Naive thymus-derived CD4-positive, alpha-beta T cell (primary cell): ENCODE results near the gene IL4I1. TPM values are rescaled to one million over a fixed set of nuclear protein-coding genes. Genes with fewer than 3 reads are reported as not detected.
"Not testable (repeated sequence)": the region's sequence is repeated elsewhere in the genome, so short reads cannot be mapped to it uniquely, and the experiment has no call there.

Experiments
- ATAC-seq: fragments of 150-1000 bp; cut with Tn5 transposase; 2 replicates; pipeline ENCODE4 v1.10.0; 2021; ENCODE audit warnings: mild to moderate bottlenecking, moderate library complexity
- CTCF ChIA-PET: fragments of 350-600 bp; sonication (Branson Sonifier 250); formaldehyde crosslinking; loops from one replicate; lab custom pipeline; 2021; ENCODE audit warnings: antibody characterized with exemption; lab: Charles Lee
- POLR2A ChIA-PET: fragments of 350-600 bp; sonication (Branson Sonifier 250); formaldehyde crosslinking; loops from one replicate; lab custom pipeline; 2021; ENCODE audit warnings: antibody characterized with exemption, inconsistent platforms; lab: Charles Lee
- DNase-seq, 9 donors: peaks; one replicate each; pipeline versions ENCODE4 v3.0.0 to v3.0.0-alpha.2; 2020 to 2022; ENCODE audit warnings: mixed read lengths in 1 of 9
- H3K27ac ChIP-seq: one replicate; pipeline ENCODE4 v1.7.0; 2013; ENCODE audit warnings: mild to moderate bottlenecking, low read depth, low read length, moderate library complexity
- H3K27me3 ChIP-seq, 2 donors: one replicate each; pipeline ENCODE4 v1.7.0; 2013; ENCODE audit warnings: low read length in 2 of 2, mild to moderate bottlenecking in 2 of 2, moderate library complexity in 2 of 2; ENCODE audit not compliant: control insufficient read depth in 2 of 2, insufficient read depth in 2 of 2
- H3K36me3 ChIP-seq, 3 experiments: 1 replicate in 2 of 3; 2 replicates in 1 of 3; pipeline ENCODE4 v1.7.0; 2013; ENCODE audit warnings: low read length in 3 of 3, mild to moderate bottlenecking in 3 of 3, moderate library complexity in 1 of 3; ENCODE audit not compliant: insufficient read depth in 3 of 3, control insufficient read depth in 2 of 3
- H3K4me1 ChIP-seq, 2 donors: one replicate each; pipeline ENCODE4 v1.7.0; 2013; ENCODE audit warnings: low read length in 2 of 2, mild to moderate bottlenecking in 2 of 2, moderate library complexity in 1 of 2; ENCODE audit not compliant: control insufficient read depth in 2 of 2, insufficient read depth in 2 of 2
- H3K4me3 ChIP-seq: 2 replicates; pipeline ENCODE4 v1.7.0; 2013; ENCODE audit warnings: mild to moderate bottlenecking, low read length
- H3K9me3 ChIP-seq, 3 experiments: 1 replicate in 2 of 3; 2 replicates in 1 of 3; pipeline ENCODE4 v1.7.0; 2013; ENCODE audit warnings: low read length in 3 of 3; ENCODE audit not compliant: control insufficient read depth in 2 of 3
- H3K27ac Mint-ChIP-seq, 9 donors: one replicate each; pipeline ENCODE4 v1.8.0; 2020 to 2022; ENCODE audit warnings: mixed read lengths in 9 of 9, mild to moderate bottlenecking in 8 of 9, moderate library complexity in 5 of 9, inconsistent platforms in 2 of 9
- H3K27me3 Mint-ChIP-seq, 5 donors: one replicate each; pipeline ENCODE4 v1.8.0; 2021 to 2022; ENCODE audit warnings: mixed read lengths in 5 of 5, mild to moderate bottlenecking in 1 of 5
- H3K36me3 Mint-ChIP-seq, 5 donors: one replicate each; pipeline ENCODE4 v1.8.0; 2020 to 2022; ENCODE audit warnings: mixed read lengths in 5 of 5, mild to moderate bottlenecking in 3 of 5, inconsistent platforms in 1 of 5
- H3K4me1 Mint-ChIP-seq, 7 donors: one replicate each; pipeline ENCODE4 v1.8.0; 2020 to 2022; ENCODE audit warnings: mixed read lengths in 7 of 7, mild to moderate bottlenecking in 3 of 7, inconsistent platforms in 1 of 7
- H3K4me3 Mint-ChIP-seq, 10 donors: one replicate each; pipeline ENCODE4 v1.8.0; 2020 to 2022; ENCODE audit warnings: mild to moderate bottlenecking in 10 of 10, mixed read lengths in 10 of 10, moderate library complexity in 6 of 10, inconsistent platforms in 2 of 10
- H3K9me3 Mint-ChIP-seq, 11 donors: one replicate each; pipeline ENCODE4 v1.8.0; 2020 to 2022; ENCODE audit warnings: mixed read lengths in 11 of 11, mild to moderate bottlenecking in 4 of 11, inconsistent platforms in 1 of 11, moderate library complexity in 1 of 11
- intact Hi-C, 2 donors: fragments of 100-400 bp; cut with micrococcal nuclease; formaldehyde crosslinking; loops; one replicate each; pipeline ENCODE4 v1.15.1; 2023
- polyA plus RNA-seq, 2 donors: library from polyadenylated mRNA; unstranded; fragments of 300-500 nt; fragmentation: Illumina TruSeq; gene quantifications; one replicate each; pipeline ENCODE4 v1.2.3, GENCODE V29; 2021
- total RNA-seq, 6 experiments: library from RNA in 5 of 6; stranded (reverse) in 5 of 6; gene quantifications; 1 replicate in 5 of 6; 2 replicates in 1 of 6; pipeline ENCODE4 v1.2.3 and lab custom pipeline; 2021 to 2026

The IL4I1 gene, protein sequence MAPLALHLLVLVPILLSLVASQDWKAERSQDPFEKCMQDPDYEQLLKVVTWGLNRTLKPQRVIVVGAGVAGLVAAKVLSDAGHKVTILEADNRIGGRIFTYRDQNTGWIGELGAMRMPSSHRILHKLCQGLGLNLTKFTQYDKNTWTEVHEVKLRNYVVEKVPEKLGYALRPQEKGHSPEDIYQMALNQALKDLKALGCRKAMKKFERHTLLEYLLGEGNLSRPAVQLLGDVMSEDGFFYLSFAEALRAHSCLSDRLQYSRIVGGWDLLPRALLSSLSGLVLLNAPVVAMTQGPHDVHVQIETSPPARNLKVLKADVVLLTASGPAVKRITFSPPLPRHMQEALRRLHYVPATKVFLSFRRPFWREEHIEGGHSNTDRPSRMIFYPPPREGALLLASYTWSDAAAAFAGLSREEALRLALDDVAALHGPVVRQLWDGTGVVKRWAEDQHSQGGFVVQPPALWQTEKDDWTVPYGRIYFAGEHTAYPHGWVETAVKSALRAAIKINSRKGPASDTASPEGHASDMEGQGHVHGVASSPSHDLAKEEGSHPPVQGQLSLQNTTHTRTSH
- total RNA-seq (1 to 10 TPM; 1.2 to 6.8 (median 1.9) TPM), polyA plus RNA-seq (not detected), total RNA-seq (lab: John Stamatoyannopoulos, UW) (2.4 reads per million, percentile 12 among the genes with 10 or more reads in this experiment)

DNA sequence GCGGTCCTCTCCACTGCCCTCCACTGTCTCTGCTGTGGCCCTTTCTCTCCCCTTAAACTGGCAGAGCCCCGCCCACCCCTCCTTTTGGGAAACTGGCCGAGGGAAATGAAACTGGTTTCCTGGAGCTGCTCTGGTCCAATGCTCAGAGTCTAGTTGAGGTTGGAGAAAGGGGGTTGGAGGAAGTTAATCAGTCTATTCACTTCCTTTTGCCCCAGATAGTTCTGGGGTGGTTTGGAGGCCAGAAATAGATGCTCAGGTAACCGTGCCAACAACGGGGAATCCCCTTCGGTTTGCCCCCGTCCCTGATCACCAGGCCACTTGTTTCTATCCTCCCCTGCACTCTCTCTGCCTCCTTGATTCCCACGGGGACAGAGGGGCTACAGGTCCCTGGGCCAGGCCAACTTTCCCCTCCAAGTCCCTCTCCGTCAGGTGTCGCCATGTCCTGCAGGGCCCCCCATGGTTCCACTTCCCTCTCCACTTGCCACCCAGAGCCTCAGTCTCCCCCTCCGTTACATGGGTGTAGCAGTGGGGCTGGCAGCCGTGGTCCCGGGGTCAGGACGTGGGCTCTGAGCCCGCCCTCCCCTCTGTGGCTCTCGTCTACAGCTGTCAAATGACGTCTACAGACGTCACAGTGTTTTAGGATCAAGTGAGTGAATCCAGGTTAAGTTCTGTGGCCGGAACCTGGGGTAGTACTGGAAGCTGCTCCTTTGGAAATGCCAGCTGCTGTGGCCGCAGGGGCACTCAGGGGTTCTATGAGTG is at the start of gene IL4I1:
TSS of gene IL4I1 (minus strand) at position 25 of the 759 bp plus-strand sequence. CDS start 727 bp downstream, outside the sequence.
- Histone ChIP-seq H3K27me3 (no peaks in the 10 kb centered on the region), H3K4me1 (peaks cover 18 to 19% of the 10 kb centered on the region in 2 donors), H3K36me3 (no peaks in the 10 kb centered on the region), H3K27ac (peak within 1 kb of the TSS; percentile 56), H3K9me3 (no peaks in the 10 kb centered on the region), H3K4me3 (peak within 1 kb of the TSS; percentile 36)
- Mint-ChIP-seq H3K27me3 (no peaks in the 10 kb centered on the region), H3K27ac (peak within 1 kb of the TSS; percentile 79 to 97 (median 91)), H3K36me3 (peaks cover 0 to 2% (median 0%) of the 10 kb centered on the region in 5 donors), H3K4me1 (peaks cover 15 to 41% (median 23%) of the 10 kb centered on the region in 7 donors), H3K9me3 (no peaks in the 10 kb centered on the region), H3K4me3 (peak within 1 kb of the TSS; percentile 26 to 81 (median 74))
- CTCF ChIA-PET = no interaction called here
- POLR2A ChIA-PET = interaction anchor here (1.0 to 2.2 kb wide), 5 partner anchors 22 to 36 kb away, joined by 3 to 8 read pairs (median 4); partner anchors contain the start of genes ATF5 and NUP62
- DNase-seq (peak in 8 of 9 donors; percentile 15 to 62 (median 38)), ATAC-seq (peak; percentile 72)
- intact Hi-C loops = loop anchor here (1.0 to 2.0 kb wide), 4 partner anchors 14 to 128 kb away; partner anchors contain the start of genes ATF5 (in 2 of the 2), NUP62 (in 2 of the 2), AKT1S1 (in 1 of the 2) and TBC1D17 (in 1 of the 2)

DNA sequence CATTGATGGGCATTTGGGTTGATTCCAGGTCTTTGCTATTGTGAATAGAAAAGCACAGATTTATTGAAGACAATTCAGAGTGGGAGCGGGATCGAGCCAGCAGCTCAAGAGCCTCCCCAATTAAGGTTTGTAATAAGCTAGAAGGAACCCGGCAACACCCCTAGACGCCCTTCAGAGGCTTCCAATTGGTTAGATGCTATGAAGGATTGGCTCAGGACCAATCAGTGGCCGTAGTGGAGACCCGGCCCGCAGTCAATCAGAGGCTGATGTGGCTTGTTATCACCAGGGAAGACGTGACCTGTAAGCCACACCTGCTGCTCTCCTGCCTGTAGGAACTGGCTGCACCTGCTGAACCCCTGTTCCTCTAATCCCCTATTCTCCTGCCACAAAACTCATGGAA is 49.7 kb upstream of the IL4I1 start:
- H3K9me3 ChIP-seq = no peaks in the 10 kb centered on the region
- ChIA-PET POLR2A (no interaction called here), CTCF (no interaction called here)
- Mint-ChIP-seq H3K9me3 (peaks cover 0 to 3% (median 0%) of the 10 kb centered on the region in 11 donors), H3K4me3 (no peak overlapping the region), H3K36me3 (peaks cover 0 to 5% (median 0%) of the 10 kb centered on the region in 5 donors), H3K27ac (no peak overlapping the region), H3K4me1 (peaks cover 0 to 2% (median 0%) of the 10 kb centered on the region in 7 donors), H3K27me3 (peaks cover 9 to 20% (median 11%) of the 10 kb centered on the region in 5 donors)
- no peaks in the 10 kb centered on the region for H3K27me3 ChIP-seq
- DNase-seq = no peak
- no peaks in the 10 kb centered on the region for H3K4me1 ChIP-seq
- H3K4me3 ChIP-seq = no peak overlapping the region
- H3K36me3 ChIP-seq = no peaks in the 10 kb centered on the region
- no peak overlapping the region for H3K27ac ChIP-seq
- intact Hi-C loops = no loop called here
- ATAC-seq = no peak

DNA sequence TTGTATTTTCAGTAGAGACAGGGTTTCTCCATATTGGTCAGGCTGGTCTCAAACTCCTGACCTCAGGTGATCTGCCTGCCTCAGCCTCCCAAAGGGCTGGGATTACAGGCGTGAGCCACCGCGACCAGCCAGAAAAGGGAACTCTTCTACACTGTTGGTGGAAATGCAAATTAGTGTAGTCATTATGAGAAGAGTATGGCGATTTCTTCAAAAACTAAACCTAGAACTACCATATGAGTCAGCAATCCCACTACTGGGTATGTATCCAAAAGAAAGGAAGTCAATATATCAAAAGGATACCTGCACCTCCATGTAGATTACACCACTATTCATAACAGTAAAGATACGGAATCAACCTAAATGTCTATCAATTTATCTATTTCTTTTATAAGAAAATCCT is 47.9 kb upstream of the IL4I1 start:
- H3K36me3 ChIP-seq, DNase-seq, H3K4me3 Mint-ChIP-seq, H3K4me1 Mint-ChIP-seq, H3K36me3 Mint-ChIP-seq, H3K9me3 ChIP-seq, intact Hi-C loops, POLR2A ChIA-PET, H3K27ac ChIP-seq, H3K4me3 ChIP-seq, CTCF ChIA-PET, H3K9me3 Mint-ChIP-seq, H3K27me3 ChIP-seq, H3K27ac Mint-ChIP-seq, H3K4me1 ChIP-seq: not testable (repeated sequence)
- peak; percentile 64 for ATAC-seq
- peaks cover 0 to 11% (median 9%) of the 10 kb centered on the region in 5 donors for H3K27me3 Mint-ChIP-seq

DNA sequence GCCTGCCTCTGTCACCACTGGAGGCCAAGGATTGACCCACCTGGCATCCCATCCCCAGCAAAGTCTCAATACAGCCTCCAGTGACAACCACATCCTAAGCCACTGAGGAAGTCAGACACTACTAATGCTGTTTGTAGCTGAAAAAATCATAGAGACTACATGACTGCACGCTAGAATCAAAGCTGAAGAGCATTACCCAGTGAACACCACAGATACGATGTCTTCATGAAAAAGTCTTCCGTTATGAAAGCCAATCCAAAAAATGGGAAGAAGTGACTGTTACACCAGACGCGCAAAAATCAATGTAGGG is 43.8 kb upstream of the IL4I1 start:
- Mint-ChIP-seq H3K9me3 (peaks cover 0 to 1% (median 0%) of the 10 kb centered on the region in 11 donors), H3K27ac (peak overlapping the region in 1 of 9 donors; percentile 63), H3K36me3 (peaks cover 0 to 4% (median 0%) of the 10 kb centered on the region in 5 donors), H3K4me3 (peak overlapping the region in 3 of 10 donors; percentile 26 to 56 (median 29)), H3K27me3 (peaks cover 0 to 18% (median 7%) of the 10 kb centered on the region in 5 donors), H3K4me1 (peaks cover 6 to 16% (median 9%) of the 10 kb centered on the region in 7 donors)
- H3K9me3 ChIP-seq = no peaks in the 10 kb centered on the region
- H3K36me3 ChIP-seq = no peaks in the 10 kb centered on the region
- intact Hi-C loops = no loop called here
- no peak overlapping the region for H3K4me3 ChIP-seq
- ChIA-PET POLR2A (no interaction called here), CTCF (no interaction called here)
- no peaks in the 10 kb centered on the region for H3K27me3 ChIP-seq
- ATAC-seq = no peak
- no peak overlapping the region for H3K27ac ChIP-seq
- peaks cover 6% of the 10 kb centered on the region in 2 donors for H3K4me1 ChIP-seq
- DNase-seq = no peak

DNA sequence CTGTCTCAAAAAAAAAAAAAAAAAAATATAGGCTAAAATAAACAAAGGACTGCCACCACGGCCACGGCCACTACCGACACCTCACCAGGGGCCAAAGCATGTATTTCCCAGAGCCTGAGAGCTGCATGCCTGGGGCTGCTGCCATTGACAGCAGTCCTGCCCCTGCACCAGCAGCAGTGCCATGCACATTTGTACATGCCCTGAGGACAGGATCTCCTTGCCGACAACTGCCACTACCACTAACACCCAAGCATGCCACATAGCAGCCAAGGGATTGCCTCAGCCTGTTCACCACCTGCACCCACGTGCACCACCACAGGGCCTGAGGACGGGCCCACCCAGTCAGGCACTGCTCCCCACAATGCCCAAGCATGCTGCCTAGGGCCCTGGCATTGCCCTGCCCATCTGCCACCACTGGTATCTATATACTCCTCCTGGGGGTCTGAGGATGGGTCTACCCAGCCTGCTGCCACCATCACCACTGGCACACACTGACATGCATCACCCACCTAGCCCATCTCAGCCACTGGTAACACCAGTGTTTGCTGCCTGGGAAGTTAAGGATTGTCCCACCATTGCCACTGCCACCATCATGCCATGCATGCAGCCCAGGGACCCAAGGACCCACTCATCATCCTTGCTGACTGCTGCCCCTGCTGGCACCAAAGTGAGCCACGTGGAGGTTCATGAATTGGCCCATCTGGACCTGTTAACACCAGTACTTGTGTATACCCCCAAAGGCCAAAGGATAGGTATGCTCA is 43.2 kb upstream of the IL4I1 start:
- peak overlapping the region in 1 of 10 donors; percentile 56 for H3K4me3 Mint-ChIP-seq
- no peaks in the 10 kb centered on the region for H3K36me3 Mint-ChIP-seq
- H3K9me3 Mint-ChIP-seq = no peaks in the 10 kb centered on the region
- intact Hi-C loops = loop anchor here in 1 of 2 donors (5.0 kb wide), 1 partner anchor 842 kb away; no protein-coding TSS in a partner anchor
- DNase-seq = no peak
- H3K4me1 Mint-ChIP-seq = peaks cover 6 to 16% (median 9%) of the 10 kb centered on the region in 7 donors
- H3K27me3 ChIP-seq = no peaks in the 10 kb centered on the region
- no peak overlapping the region for H3K27ac ChIP-seq
- peaks cover 0 to 18% (median 3%) of the 10 kb centered on the region in 5 donors for H3K27me3 Mint-ChIP-seq
- ChIA-PET POLR2A (no interaction called here), CTCF (interaction anchor here (1.1 to 2.1 kb wide), 2 partner anchors 45 to 196 kb away, joined by 8 read pairs; no protein-coding TSS in a partner anchor)
- H3K36me3 ChIP-seq = no peaks in the 10 kb centered on the region
- no peak overlapping the region for H3K27ac Mint-ChIP-seq
- peaks cover 6% of the 10 kb centered on the region in 2 donors for H3K4me1 ChIP-seq
- no peak for ATAC-seq
- no peak overlapping the region for H3K4me3 ChIP-seq
- no peaks in the 10 kb centered on the region for H3K9me3 ChIP-seq
